ENCODE measurements around the gene FADS1.
A peak's percentile ranks its signal among the peaks of the same experiment; 100 is the strongest.

The FADS1 gene

DNA sequence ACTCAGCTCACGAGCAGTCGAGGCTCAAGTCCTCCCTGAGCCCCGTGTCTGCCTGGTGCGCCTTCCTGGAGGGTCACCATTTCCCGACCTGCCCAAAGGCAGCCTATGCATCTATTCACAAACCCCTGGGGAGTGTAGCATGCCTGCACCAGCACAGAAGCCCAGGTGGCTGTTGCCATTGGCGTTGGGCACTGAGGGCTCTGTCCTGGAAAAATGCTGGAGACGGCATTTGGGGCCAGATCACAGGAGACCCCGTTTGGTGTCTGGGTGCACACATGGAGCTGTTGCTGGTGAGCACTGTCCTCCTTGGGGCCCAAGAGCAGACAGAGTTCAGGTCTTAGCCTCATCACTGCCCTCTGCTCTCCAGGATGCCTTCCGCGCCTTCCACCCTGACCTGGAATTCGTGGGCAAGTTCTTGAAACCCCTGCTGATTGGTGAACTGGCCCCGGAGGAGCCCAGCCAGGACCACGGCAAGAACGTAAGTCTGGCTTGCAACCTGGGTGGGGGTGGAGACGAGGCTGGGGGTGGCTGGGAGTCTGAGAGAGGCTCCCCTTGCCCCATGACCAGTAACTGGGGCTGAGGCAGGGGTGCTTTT is 20.7 kb upstream of the FADS1 start:
- no peaks in the 10 kb centered on the region for H3K27me3 Mint-ChIP-seq
- no peak overlapping the region for H3K4me3 Mint-ChIP-seq
- no peak overlapping the region for H3K27ac Mint-ChIP-seq
- no peaks in the 10 kb centered on the region for H3K9me3 Mint-ChIP-seq
- CTCF ChIA-PET: no interaction called here
- peaks cover 77% of the 10 kb centered on the region for H3K36me3 Mint-ChIP-seq
- DNase-seq: no peak
- H3K4me1 Mint-ChIP-seq: peaks cover 47% of the 10 kb centered on the region

DNA sequence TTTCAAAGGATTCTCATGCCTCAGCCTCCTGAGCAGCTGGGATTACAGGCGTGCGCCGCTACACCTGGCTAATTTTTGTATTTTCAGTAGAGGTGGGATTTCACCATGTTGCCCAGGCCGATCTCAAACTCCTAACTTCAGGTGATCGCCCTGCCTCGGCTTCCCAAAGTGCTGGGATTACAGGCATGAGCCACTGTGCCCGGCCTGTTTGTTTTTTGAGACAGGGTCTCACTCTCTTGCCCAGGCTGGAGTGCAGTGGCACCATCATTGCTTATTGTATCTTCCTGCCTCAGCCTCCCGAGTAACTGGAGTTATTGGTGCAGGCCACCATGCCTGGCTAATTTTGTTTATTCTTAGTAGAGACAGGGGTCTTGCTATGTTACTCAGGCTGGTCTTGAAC is 19.4 kb upstream of the FADS1 start:
- DNase-seq: no peak
- H3K9me3 Mint-ChIP-seq: no peaks in the 10 kb centered on the region
- H3K27me3 Mint-ChIP-seq: no peaks in the 10 kb centered on the region
- no peak overlapping the region for H3K4me3 Mint-ChIP-seq
- CTCF ChIA-PET: interaction anchor here (1.5 kb wide), 1 partner anchor 245 kb away, joined by 3 read pairs; no protein-coding TSS in a partner anchor
- peaks cover 76% of the 10 kb centered on the region for H3K36me3 Mint-ChIP-seq
- H3K27ac Mint-ChIP-seq: peak overlapping the region; percentile 99
- peaks cover 57% of the 10 kb centered on the region for H3K4me1 Mint-ChIP-seq

DNA sequence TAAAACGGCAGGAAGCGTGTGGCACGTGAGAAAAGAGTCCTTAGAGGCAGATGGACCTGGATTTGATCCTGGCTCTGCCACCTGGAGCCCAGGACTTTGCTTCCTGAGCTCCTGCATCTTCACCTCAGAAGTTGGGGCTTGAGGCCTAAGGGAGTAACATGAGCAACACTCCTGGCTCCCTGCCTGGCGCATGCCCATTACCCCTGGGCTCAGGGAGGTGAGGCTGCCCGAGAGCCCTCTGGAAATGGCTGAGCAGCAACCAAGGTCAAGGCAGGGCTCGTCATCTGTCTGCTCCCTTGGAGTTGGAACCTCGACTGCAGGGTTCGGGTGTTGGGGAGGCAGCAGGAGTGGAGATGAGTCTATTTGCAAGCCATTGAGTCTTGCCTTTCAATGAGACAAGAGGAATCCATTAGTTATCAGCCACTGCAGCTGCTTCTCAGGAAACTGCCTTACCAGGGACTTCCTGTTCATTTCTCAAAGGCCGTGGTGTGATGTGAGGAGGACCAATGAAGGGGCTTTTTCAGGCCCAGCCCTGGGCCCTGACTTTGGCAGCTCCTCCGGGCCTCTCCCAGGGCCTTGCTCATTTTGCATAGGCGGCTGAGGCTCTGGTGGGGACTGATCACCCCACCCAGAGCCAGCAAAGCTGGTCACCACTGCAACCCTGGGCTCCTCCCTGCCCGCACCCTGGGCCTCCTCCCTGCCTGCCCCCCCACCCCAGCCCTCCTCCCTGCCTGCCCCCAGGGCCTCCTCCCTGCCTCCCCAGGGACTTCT is 17.7 kb upstream of the FADS1 start:
- H3K27ac Mint-ChIP-seq: peak overlapping the region; percentile 99
- H3K4me3 Mint-ChIP-seq: peak overlapping the region; percentile 73
- peaks cover 2% of the 10 kb centered on the region for H3K27me3 Mint-ChIP-seq
- no peaks in the 10 kb centered on the region for H3K9me3 Mint-ChIP-seq
- CTCF ChIA-PET: interaction anchor here (0.9 to 2.4 kb wide), 5 partner anchors 11 to 41 kb away, joined by 3 to 19 read pairs (median 5); partner anchors contain the start of genes FADS1 and FEN1
- peak; percentile 86 for DNase-seq
- H3K4me1 Mint-ChIP-seq: peaks cover 67% of the 10 kb centered on the region
- peaks cover 72% of the 10 kb centered on the region for H3K36me3 Mint-ChIP-seq

DNA sequence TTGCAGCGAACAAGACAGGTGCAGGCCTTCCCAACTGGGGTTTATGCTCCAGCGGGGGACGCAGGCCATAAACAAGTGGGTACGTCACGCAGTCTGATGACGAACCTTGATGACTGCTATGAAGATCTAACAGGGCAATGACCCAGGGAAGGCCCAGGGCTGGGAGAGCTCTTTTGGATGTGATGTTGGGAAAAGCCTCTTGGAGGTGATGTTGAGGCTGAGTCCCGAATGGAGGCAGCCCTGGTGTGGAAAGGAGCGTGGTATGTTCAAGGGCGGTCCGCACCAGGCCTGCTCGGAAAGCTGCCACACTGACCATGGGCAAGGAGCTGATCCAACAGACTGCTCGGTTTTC is 17.1 kb upstream of the FADS1 start:
- peak overlapping the region; percentile 45 for H3K4me3 Mint-ChIP-seq
- H3K27ac Mint-ChIP-seq: peak overlapping the region; percentile 99
- CTCF ChIA-PET: interaction anchor here (0.9 to 2.4 kb wide), 5 partner anchors 11 to 40 kb away, joined by 3 to 19 read pairs (median 5); partner anchors contain the start of genes FADS1 and FEN1
- peaks cover 7% of the 10 kb centered on the region for H3K27me3 Mint-ChIP-seq
- H3K4me1 Mint-ChIP-seq: peaks cover 71% of the 10 kb centered on the region
- no peak for DNase-seq
- H3K9me3 Mint-ChIP-seq: no peaks in the 10 kb centered on the region
- peaks cover 70% of the 10 kb centered on the region for H3K36me3 Mint-ChIP-seq

DNA sequence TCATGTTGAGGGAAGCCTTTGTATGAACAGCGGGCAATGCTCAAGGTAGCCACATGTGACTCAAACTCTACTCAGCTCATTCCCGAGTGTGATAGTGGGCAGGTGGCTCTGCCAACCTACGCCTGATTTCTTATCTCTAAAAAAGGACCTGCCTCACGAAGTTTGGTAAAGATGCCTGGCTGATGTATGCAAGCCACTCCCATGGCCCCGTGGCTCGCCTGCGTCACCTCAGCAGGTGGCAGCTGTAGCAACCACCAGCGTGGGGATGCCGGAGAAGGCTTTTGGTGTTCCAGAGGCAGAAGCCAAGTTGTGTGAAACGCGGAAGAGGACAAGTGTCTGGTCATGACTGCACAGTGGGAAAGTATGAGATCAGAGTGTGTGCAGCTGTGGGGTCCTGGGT is 16.7 kb upstream of the FADS1 start:
- H3K4me3 Mint-ChIP-seq: peak overlapping the region; percentile 45

DNA sequence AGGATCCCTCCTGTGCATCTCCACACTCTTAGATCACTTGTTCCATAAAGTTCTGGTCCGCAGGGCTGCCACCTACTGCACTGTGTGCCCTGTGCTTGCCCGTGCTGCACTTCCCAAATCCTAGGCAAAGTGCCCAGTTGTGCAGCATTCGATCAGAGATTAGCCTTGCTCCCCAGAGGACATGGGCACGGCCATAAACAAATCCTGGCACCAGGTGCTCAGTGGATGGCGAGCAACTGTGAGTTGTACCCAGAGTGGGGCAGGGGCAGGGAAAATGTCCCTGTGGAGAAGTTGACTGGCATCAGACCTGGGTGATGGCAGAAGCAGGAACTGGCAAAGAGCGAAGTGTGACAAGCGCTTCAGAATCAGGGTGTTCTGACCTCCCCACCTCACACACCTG is 16.0 kb upstream of the FADS1 start:
- CTCF ChIA-PET: interaction anchor here (1.0 to 2.4 kb wide), 2 partner anchors 18 to 35 kb away, joined by 3 to 19 read pairs; no protein-coding TSS in a partner anchor
- no peak for DNase-seq
- H3K27ac Mint-ChIP-seq: peak overlapping the region; percentile 99
- peaks cover 61% of the 10 kb centered on the region for H3K36me3 Mint-ChIP-seq
- H3K27me3 Mint-ChIP-seq: peaks cover 14% of the 10 kb centered on the region
- H3K4me1 Mint-ChIP-seq: peaks cover 74% of the 10 kb centered on the region
- peak overlapping the region; percentile 5 for H3K4me3 Mint-ChIP-seq
- H3K9me3 Mint-ChIP-seq: no peaks in the 10 kb centered on the region

More for the DNA sequence above, 16.7 kb upstream of the FADS1 start:
- CTCF ChIA-PET: interaction anchor here (0.9 to 2.4 kb wide), 4 partner anchors 10 to 37 kb away, joined by 3 to 19 read pairs (median 6); partner anchors contain the start of gene FADS1
- Mint-ChIP-seq H3K4me1 (peaks cover 72% of the 10 kb centered on the region), H3K36me3 (peaks cover 67% of the 10 kb centered on the region), H3K27me3 (peaks cover 12% of the 10 kb centered on the region), H3K27ac (peak overlapping the region; percentile 99), H3K9me3 (no peaks in the 10 kb centered on the region)
- peak; percentile 34 for DNase-seq

DNA sequence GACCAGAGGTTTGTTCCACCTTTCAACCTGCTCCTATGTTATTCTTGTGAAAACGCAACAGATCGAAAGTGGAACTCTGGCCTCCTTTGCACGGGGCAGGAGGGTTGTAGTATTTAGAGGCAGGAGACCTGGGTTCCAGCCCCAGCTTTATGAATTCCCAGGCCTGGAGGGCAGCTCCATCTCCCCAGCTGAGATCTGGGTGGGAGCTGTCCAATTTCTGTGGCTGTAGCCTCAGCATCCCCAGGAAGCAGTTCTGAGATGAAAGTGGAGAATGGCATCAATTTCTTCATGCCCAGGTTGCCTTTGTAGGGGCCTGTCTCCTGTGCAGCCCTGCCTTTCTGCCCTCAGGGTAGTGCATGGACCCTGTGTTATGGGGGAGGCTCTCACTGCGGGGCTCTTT is 15.4 kb upstream of the FADS1 start:
- Mint-ChIP-seq H3K36me3 (peaks cover 58% of the 10 kb centered on the region), H3K4me1 (peaks cover 76% of the 10 kb centered on the region), H3K4me3 (peak overlapping the region; percentile 89), H3K27ac (peak overlapping the region; percentile 99), H3K9me3 (no peaks in the 10 kb centered on the region), H3K27me3 (peaks cover 16% of the 10 kb centered on the region)
- no peak for DNase-seq
- CTCF ChIA-PET: interaction anchor here (1.0 kb wide), 1 partner anchor 18 kb away, joined by 3 read pairs; no protein-coding TSS in a partner anchor

DNA sequence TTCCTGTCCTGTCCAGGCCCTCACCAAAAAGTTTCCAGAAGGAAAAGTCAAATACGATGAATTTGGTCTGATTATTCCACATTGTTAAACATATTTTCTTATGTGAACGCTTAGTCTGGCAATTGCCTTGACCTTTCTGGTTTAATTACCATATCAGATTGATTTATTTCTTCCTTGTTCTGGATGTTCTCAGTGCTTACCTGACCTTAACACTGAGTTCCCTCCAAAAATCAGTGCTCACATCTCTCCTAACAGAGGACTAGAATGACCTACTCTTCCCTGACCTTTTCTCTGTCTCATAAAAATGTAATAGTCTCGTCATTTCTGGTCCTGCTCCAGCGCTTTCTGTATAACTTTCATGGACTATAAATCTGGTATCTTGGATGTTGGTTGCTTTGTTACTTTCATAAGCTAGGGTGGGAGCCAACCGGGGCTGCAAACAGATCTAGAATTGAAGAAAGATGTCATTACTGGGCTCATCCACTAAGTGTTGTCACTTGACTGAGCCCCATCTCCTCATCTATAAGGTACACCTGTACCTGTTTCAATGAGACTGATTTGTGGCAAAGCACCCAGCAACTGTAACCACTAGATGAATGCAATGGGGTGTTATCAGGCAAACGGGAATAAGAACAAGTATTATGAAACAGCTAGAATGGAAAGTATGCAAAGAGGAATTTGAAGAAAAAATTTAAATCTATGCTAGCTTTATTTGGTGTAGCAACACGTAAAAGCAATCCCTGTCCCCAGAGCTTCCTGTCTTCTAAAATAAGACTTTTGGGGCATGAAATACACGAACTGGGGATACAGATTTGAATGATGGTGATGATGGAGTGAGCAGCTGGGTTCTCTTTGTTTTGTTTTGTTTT is 13.7 kb upstream of the FADS1 start:
- Mint-ChIP-seq H3K4me1 (peaks cover 77% of the 10 kb centered on the region), H3K9me3 (no peaks in the 10 kb centered on the region), H3K27me3 (peaks cover 33% of the 10 kb centered on the region), H3K4me3 (peak overlapping the region; percentile 89), H3K36me3 (peaks cover 53% of the 10 kb centered on the region), H3K27ac (peak overlapping the region; percentile 63)
- DNase-seq: no peak
- CTCF ChIA-PET: interaction anchor here (0.7 to 2.7 kb wide), 2 partner anchors 15 to 33 kb away, joined by 4 to 20 read pairs; partner anchors contain the start of gene FADS1

DNA sequence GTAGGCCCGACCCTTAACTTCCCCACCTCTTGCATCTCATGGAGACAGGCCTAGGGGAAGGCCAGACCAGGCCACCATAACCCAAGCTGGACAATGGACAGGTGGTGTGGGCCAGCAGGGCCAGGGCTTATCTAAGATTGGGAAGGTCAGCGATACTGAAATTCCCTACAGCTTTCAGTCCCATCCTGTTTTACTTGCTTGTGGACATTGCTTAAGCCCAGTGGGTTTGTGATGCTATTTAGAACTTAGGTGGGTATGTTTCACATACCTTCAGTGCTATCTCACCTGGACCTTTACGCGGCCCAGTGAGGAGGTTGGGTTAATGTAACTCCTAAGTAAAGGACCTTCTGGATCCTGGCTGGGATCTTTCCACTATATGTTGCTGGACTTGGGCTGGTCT is 13.0 kb upstream of the FADS1 start:
- CTCF ChIA-PET: interaction anchor here (1.2 to 2.7 kb wide), 2 partner anchors 14 to 33 kb away, joined by 5 to 20 read pairs; partner anchors contain the start of gene FADS1
- Mint-ChIP-seq H3K27ac (no peak overlapping the region), H3K9me3 (no peaks in the 10 kb centered on the region), H3K36me3 (peaks cover 50% of the 10 kb centered on the region), H3K27me3 (peaks cover 39% of the 10 kb centered on the region), H3K4me3 (peak overlapping the region; percentile 89), H3K4me1 (peaks cover 72% of the 10 kb centered on the region)
- DNase-seq: no peak

DNA sequence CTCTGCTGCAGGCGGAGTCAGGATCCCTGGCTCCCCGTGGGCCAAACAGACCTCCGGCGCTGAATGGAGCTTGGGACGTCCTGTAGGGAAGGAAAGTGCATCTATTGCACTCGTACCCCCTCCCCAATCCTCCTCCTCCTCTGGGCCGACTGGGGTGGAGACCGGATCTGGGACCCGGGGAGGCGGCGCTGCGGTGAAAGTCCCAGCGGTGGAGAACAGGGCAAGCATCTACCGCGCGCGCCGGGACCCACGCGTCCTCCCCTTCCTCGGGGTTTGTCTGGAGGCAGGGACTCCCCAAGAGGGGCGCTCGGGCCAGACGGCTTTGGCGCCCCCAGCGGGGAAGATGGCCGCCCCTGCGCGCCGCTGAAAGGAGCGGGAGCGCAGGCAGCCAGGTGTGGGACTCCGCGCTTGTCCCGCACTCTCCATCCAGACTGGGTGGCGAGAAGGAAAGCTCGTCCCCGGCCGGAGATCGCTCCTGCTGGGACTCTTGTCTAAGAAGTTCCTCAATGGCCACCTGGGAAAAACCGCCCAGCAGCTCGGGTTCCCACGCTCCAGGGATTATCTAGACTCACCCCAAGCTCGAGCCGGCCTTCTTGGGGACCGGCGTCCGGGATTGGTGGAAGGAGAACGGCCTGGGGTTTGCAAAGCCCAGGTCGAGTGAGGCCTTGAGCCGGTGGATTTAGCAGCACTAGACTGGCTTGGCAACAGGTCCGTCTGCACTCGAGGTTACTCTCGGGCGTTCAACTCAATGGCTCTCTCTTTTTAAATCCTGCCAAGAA is 12.0 kb upstream of the FADS1 start:
- Mint-ChIP-seq H3K27me3 (peaks cover 46% of the 10 kb centered on the region), H3K4me3 (peak overlapping the region; percentile 89), H3K9me3 (no peaks in the 10 kb centered on the region), H3K36me3 (peaks cover 44% of the 10 kb centered on the region), H3K27ac (peak overlapping the region; percentile 93), H3K4me1 (peaks cover 62% of the 10 kb centered on the region)
- DNase-seq: peak; percentile 73
- CTCF ChIA-PET: interaction anchor here (1.2 to 2.7 kb wide), 3 partner anchors 10 to 32 kb away, joined by 4 to 20 read pairs (median 5); partner anchors contain the start of gene FADS1

DNA sequence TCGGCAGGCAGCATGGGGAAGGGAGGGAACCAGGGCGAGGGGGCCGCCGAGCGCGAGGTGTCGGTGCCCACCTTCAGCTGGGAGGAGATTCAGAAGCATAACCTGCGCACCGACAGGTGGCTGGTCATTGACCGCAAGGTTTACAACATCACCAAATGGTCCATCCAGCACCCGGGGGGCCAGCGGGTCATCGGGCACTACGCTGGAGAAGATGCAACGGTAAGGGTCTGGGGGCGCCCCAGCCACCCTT is 11.5 kb upstream of the FADS1 start:
- H3K27ac Mint-ChIP-seq: peak overlapping the region; percentile 93
- H3K4me3 Mint-ChIP-seq: peak overlapping the region; percentile 89
- H3K27me3 Mint-ChIP-seq: peaks cover 46% of the 10 kb centered on the region
- no peaks in the 10 kb centered on the region for H3K9me3 Mint-ChIP-seq
- DNase-seq: no peak
- peaks cover 38% of the 10 kb centered on the region for H3K36me3 Mint-ChIP-seq
- CTCF ChIA-PET: interaction anchor here (1.8 to 2.7 kb wide), 2 partner anchors 10 to 13 kb away, joined by 4 to 20 read pairs; partner anchors contain the start of gene FADS1
- H3K4me1 Mint-ChIP-seq: peaks cover 56% of the 10 kb centered on the region

DNA sequence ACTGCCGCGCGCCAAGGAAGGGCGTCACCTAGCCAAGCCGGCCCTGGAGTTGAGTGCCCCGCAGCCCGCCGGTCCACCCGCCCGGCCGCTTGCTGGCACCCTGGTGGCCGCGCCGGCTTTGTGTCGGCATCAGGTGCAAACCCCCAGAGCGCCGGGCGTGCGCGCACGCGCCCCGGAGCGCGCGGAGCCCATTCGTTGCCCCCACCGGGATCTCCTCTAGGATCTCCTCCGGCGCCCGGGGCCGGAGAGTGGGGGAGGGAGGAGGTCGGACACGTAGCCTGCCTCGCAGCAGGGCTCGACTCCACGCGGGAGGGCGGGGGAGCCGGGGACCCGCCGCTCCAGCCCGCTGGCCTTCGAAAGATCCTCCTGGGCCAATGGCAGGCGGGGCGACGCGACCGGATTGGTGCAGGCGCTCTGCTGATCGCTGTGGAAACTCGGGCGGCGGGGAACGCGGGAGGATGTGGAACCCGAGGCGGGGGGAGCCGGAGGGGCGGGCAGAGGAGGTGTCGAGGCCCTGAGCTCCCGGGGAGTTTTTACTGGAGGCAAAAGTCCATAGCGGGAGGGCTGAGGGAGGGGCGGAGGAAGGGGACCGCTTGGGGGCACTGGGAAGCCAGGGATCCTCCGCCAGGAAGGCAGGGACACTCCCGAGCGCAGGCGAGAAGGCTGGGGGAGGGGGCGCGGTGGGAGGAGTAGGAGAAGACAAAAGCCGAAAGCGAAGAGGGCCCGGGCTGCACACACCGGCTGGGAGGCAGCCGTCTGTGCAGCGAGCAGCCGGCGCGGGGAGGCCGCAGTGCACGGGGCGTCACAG is 11.0 kb upstream of the FADS1 start, which contains the start of gene FADS2:
Gene FADS2, plus strand, starts transcription at position 730 of the 808 bp plus-strand sequence. CDS start 91 bp downstream, outside the sequence.
- Mint-ChIP-seq H3K4me3 (peak within 1 kb of the TSS; percentile 89), H3K4me1 (peaks cover 51% of the 10 kb centered on the region), H3K27me3 (peaks cover 46% of the 10 kb centered on the region), H3K36me3 (peaks cover 33% of the 10 kb centered on the region), H3K27ac (peak within 1 kb of the TSS; percentile 93), H3K9me3 (no peaks in the 10 kb centered on the region)
- peak; percentile 96 for DNase-seq
- CTCF ChIA-PET: interaction anchor here (1.8 to 2.7 kb wide), 2 partner anchors 9 to 12 kb away, joined by 4 to 20 read pairs; partner anchors contain the start of gene FADS1
